Measurements from ENCODE around the gene FRMD4B. TPM values are rescaled to one million over a fixed set of nuclear protein-coding genes. Genes with fewer than 3 reads are reported as not detected.

The FRMD4B gene
- total RNA-seq, 1 experiment from 2014 or later: 1.8 TPM

DNA sequence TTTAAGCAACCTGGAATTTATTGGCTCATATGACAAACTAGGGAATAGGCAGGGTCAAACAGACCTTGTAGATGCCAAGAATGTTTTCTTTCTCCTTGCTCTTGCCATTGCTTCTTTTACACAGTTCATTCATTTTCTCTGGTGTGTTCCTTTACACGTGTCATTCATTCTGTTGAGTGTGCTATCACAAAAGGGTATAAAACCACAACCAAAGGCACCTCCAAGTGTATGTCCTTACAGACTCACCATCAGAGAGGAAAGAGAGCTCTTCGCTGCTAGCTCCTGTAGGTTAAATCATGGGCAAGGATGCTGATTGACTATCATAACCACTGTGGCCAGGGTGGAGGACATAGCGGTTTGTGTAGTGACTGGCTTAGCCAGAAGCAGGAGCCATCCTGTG lies 19.2 kb upstream of the FRMD4B start:
- no peak for DNase-seq (ENCODE audit: low read depth)

DNA sequence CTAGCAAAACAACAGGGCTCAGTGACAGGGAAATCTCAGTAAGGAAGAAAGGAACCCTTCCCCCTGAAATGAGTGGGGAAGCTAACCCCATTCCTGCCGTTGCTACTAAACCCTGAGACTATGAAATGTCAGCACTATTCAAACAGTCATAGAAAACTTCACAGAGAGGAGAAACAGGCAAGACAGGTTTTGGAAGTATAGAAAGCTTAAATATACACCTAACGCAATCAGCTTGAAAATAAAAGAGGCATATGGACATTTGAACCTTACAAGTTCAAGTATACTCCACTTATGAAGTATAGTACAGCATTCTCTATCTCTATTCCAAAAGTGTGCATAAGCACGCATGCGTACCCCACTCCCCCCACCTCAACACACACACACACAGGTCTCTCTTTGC lies 17.6 kb upstream of the FRMD4B start:
- no peak for DNase-seq (ENCODE audit: low read depth)

DNA sequence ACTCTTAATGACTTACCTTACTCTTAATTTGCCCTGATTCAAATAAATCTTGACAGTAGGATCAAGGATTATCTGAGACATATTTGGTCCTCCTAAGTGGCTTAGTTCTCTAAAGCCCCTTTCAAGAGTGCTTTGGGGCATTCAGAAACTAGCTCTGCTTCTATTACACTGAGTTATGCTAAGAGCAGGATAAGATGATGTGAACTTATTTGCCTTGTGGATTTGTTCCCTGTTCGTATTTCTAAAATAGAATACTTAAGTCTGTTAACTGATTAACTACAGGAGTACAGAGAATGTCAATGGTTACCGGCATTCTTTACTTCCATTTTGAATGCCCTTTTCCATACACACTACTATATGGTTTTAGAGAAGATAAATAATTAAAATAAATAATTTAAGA lies 14.8 kb upstream of the FRMD4B start:
- DNase-seq (ENCODE audit: low read depth): no peak

DNA sequence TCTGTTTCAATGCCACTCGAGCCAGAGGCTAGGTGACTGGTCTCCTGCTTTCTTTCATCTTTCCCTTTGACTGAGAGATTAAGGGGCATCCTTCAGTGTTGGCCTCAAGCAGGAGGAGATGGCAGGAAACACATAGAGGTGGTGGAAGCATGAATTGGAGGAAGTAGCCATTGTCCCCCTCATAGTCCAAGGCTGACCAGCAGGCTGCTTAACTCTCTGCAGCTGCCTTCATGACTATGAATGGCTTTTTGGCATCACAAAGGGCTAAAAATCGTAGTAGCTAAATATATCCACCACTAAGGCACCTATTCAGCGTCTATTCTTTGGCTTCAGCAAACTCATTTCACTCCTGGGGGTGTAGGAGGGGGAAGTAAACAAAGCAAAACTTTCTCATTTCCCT lies 7.0 kb upstream of the FRMD4B start:
- DNase-seq (ENCODE audit: low read depth): no peak

DNA sequence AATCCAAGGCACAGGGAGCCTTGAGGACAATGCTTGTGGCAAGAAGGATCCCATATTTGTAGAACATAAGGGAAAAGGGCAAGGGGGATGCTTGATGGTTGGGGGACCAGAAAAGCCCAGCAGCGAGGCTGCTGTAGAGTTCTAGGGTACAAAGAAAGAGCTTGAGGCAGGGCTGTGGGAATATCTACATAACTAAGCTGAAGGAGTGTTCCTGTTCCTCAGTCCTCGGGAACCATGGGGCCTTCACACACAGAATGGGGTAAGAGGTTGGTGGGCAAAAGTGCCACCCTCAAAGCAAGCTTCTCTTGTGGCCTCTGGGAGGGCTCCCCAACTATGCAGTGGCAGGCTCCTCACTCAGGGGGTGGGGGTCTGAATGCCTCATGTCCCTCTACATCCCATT lies 6.5 kb upstream of the FRMD4B start:
- DNase-seq (ENCODE audit: low read depth): no peak

DNA sequence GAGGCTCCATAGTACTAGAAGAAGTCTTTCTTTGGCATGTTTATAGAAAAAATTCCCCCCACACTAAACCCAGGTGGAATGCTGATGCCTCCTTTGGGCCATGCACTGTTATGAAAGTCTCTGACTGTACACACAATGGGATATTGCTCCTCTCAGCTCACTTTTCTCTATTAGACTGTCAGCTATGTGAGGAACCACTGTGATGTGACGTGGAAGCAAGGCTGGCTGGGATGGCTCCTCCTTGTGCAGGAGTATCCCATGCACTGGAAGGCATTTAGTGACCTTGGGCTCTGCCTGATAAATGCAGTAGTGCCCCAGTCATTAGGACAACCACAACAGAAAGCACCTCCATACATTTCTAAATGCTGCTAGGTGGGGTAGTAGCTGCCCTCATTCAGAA lies 5.7 kb upstream of the FRMD4B start:
- DNase-seq (ENCODE audit: low read depth): no peak

DNA sequence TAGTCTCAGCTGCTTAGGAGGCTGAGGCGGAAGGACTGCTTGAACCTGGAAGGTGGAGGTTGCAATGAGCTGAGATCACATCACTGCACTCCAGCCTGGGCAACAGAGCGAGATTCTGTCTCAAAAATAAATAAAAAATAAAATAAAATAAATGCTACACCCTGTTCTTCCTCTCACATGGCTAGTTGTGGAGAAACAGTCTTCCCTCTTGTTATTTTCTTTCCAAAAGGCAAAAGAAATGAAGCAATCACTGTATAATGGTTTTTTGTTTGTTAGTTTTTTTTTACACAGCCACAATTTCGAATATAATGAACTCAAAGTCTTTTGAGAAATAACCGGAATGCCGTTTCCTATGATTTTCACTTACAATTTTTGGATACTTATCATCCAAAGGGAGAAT lies 4.9 kb upstream of the FRMD4B start:
- no peak for DNase-seq (ENCODE audit: low read depth)

DNA sequence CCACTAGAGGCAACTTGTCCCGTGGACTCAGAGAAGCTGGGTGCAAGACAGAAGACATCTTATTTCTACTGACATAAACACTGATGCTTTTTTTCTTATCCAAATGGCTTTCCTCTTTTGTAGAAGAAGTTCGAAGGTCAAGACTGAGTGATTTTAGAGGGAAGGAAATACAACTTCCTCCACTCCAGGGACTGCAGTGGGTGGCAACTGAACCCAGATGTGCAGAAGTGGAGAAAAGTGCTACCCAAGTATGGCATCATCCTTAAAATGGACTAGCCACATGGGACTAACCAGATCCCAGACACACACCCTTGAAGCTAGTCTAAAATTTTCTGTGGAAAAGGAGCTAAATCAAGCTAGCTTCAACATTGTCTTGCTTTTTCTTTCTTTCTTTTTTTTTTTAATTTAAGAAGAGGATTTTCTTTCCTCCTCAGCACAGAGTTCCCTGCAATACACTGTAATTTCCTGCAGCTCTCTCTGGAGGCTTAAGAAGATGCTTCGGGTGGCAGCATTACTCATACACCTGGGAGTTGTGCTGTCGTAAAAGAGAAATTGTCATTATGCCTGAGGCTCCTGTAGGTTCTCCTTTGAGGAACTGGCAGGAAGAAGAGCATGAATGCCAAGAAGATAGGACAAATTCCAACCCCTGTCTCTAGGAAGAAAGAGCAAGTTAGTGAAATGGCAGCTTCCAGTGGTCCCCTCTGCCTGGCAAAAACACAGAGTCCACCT lies 3.8 kb upstream of the FRMD4B start:
- no peak for DNase-seq (ENCODE audit: low read depth)

DNA sequence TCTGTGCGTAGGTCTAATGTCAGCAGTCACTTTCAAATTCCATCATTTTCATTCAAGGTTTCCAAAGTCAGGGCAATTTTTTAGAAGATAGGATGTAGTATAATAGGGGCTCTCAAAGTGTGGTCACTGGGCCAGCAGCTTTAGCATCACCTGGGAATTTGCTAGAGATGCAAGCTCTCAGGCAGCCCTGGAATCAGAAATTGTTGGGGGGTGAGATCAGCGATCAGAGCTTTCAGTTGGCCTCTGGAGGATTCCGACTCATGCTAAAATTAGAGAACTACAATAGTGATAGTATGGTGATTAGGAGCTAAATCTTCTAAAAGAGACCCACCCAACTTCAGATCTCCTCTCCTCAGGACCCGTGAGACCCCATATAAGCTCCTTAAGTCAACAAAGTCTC lies 2.4 kb upstream of the FRMD4B start:
- no peak for DNase-seq (ENCODE audit: low read depth)

DNA sequence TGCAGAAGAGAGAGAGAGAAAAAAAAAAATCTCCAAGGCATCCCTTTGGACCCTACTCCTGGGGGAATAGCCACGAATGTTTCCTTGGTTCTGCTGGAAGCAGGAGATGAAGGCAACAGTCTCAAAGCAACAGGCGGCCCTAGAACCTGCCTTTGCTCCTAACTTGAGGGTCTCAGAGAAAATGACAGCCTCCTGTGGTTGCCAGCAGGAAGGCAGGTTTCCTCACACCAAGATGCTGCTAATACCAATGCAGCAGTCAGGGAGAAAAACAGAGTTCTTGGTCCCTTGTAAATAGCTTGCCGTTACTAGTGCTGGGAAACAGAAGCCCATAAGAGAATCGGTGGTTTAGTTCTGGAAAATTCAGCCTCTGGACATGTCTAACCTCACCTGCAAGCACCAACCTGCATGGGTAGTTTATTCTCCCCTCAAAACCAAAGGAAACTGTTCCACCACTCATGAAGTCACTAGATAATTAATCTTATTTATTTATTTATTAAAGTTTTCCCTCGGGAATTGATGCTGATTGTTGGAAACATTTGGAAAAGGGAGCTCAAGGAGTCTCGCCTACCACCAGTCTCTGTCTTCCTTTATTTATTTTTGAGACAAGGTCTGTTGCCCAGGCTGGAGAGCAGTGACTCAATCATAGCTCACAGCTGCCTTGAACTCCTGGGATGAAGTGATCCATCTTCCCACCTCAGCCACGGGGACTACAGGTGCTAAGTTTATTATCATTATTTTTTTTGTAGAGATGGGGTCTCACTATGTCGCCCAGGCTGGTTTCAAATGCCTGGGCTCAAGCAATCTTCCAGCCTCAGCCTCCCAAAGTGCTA lies 883 bp upstream of the FRMD4B start:
- DNase-seq (ENCODE audit: low read depth): no peak

DNA sequence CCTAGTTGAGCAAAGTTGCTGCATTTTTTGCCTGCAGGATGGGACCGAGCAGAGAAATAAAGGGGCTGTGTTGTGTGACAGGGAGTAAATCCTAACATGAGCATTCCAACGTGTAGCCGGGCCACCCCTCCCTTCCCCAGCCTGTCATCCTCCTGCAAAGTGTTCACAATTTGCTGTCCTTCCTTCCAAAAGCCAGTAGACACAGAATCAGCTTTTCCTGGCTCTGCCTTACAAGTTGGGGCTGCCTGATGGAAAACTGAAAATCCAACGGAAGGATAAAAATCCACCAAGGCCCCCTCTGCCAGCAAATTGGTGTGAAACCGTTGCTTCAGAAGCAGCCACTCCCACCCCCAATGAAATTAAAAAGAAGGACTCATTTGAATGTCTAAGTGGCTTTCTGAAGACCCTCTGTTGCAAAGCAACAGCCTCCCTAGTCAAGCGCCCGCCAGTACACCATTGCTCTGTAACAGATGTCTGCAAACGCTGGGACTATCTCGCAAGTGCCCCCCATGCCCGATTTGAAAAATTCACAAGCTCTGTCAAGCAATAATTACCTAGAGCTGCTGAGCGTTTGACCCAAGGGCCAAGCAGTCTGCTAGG lies 665 bp downstream of the FRMD4B start:
- DNase-seq (ENCODE audit: low read depth): no peak

DNA sequence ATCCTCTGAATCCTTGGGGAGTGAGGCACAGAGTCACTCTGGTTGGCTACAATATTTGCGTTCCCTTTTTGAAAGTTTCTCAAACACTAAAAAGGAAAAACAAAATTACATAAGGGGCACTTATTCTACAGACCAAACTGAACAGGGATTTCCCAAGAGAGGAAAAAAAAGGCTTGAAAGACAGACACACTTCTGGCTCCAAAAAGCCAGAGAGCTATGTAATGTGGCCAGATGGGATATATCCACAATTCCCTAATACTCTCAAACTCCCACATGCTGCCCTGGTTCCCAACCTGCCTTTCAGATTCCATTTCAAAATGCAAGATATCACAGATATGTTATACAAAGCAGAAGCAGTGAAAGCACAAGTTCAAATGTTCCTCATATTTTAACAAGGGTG lies 1.6 kb downstream of the FRMD4B start:
- DNase-seq (ENCODE audit: low read depth): no peak

DNA sequence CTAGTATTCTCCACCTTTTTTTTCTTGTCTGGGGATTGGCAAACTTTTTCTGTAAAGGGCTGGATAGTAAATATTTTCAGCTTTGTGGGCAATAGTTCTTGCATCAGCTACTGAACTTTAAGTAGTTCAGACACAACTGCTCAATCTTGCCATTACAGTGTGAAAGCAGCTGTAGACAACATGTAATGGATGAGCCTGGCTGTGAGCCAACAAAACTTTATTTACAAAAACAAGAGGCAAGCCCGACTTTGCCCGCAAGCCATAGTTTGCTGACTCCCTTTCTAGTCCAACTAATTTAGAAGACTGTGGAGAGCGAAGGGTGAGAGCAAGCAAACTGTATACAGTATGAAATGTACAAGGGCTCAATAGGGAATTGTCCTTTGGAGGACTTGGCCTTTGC lies 6.2 kb downstream of the FRMD4B start:
- no peak for DNase-seq (ENCODE audit: low read depth)

DNA sequence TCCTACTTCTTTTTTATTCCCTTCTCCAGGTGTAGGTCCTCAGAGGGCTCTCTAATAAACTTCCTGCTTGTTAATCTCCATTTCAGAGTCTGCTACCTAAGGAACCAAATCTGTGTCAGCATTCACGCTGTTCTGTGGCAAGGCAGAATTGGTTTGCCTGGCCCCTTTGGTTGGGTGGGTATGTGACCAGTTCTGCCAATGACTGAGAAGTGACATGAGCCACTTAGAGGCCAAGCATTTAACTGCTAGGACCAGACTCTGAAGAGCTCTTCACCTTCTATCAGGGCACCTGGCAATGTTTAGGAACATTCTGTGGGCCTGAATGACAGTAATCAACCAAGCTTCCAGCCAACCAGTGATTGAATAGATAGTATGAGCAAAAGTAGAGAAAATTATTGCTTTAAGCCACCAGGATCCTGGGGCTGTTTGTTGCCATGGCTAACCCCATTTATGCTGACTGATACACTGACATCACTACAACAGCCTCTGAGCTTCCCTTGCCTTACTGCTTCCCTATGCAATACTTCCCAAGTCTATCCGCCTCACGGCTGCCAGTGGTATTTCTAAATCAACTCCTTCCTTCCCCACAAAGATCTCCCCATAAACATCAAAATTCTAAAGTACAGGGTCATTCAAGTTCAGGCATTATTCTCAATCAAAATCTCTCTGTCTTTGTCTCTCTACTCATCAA lies 7.6 kb downstream of the FRMD4B start:
- no peak for DNase-seq (ENCODE audit: low read depth)

DNA sequence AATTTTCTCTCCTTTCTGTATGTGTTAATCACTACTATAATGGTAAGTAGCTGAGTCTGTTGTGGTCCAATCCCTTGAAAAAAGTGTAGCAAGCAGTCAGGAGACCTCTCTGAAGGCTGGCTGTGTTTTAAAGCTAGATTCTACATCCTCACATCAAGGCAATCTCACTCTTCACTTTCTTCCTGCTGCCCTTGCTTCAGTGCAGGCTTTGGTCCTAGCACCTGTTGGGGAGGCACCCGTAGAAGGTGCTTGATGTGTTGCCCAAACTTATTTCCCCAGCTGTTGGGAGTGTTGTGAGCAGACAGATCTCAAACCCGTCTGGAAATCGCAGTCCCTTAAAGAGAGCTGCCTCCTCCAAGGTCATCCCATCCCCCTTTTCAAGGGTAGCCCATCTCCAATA lies 8.6 kb downstream of the FRMD4B start:
- DNase-seq (ENCODE audit: low read depth): no peak

DNA sequence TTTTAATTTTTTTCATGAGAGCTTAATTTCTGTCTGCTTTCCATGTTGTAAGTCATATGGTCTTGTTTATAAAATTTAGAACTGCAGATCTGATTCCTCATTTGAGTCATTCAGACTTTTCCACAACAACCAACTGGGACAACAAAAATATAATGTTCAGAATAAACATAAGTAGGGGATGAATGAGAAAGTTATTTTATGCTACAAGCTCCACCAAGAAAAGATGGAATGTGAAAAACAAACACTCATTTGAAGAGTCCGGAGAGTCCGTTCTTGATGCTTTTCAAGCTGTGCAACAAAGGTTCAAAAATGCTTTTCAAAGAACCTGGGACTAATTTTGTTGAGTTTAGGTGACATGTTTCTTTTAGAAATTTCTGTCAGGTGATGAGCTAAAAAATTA lies 9.2 kb downstream of the FRMD4B start:
- no peak for DNase-seq (ENCODE audit: low read depth)

DNA sequence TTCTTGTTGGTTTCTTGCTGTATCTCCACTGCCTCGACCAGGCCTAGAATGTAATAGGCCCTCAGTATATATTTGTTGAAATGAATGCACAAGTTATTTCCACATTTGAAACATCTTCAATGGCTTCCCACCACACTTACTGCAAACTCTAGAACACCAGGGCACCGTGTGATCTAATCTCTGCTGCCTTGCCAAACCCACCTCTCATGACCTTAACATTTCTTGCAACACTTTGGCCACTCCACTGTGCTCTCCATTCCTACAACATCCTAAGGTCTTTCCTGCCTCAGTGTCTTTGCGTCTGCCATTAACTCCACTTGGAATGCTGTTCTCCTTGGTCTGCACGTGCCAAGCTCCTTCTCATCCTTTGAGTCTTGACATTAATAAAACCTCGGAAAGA lies 14.1 kb downstream of the FRMD4B start:
- no peak for DNase-seq (ENCODE audit: low read depth)

DNA sequence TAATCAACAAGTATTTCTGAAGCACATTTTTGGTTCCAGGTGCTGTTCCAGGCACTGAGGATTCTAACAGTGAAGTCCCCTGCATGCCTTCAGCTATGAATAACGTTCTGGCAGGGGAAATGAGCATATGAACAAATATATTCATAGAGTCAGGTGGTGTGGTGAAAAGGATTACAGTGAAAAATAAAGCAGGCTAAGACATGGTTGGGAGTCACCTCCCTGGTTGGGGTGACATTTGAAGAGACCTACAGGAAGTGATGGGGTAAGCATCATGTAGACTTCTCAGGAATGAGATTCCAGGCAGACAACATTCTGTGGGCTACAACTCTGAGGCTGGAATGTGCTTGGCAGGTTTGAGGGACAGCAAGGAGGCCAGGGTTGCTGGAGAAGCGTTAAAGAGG lies 15.0 kb downstream of the FRMD4B start:
- DNase-seq (ENCODE audit: low read depth): no peak

DNA sequence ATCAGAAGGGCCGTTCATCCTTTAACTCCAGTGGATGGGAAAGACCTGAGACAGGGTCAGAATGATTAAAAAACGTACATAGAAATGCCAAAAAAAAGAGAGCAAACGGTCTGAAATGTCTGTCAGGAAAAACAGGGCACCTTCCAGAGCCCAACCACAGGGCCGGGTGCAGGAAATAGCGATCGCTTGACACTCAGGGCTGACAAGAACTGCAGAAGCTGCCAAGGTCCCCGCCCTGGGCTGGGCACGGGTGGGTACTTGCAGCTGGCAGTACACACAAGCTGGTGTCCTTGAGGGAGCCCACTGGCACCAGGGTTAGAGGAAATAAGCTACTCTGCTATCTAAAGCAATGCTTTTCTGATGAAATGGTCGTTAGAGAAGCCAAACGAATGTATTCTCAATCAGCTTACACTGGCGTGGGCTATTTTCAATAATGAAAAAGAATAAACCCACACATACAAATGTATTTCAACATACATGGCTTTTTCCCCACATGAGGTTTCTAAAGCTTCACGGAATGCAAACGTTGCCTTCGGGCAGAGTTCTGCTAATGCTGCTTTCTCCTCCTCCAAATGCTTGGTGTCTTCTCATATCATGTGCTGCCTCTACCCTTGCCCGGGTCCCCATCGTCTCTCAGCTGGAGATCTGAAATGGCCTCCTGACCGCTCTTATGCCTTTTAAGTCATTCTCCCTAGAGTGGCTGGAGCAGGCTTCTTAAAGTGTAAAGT lies 15.6 kb downstream of the FRMD4B start:
- peak; percentile 41 for DNase-seq (ENCODE audit: low read depth)

DNA sequence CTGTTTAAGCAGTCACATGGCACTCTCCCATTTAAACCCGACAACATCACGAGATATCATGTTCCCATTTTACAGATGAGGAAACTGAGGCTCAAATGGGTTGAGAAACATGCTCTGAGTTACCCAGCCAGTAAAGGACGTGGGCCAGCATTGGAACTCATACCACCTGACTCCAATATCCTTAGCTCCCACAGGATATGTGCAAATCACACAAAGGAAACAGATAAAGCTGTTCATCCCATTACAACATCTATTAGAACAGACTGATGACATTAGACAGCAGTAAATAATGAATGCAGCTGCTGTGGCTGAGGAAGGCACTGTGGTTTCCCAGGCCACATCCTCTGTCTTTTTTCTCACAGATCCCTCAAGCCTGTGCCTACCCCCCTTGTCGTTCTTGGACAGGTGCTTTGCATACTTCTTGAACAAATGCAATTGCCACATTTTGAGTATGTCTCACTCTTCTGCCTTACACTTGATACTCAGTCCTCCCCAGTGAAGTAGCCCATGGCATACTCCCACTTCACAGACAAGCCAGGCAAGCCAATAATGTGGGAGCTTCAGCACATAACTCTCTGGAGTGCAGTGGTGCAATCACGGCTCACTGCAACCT lies 17.7 kb downstream of the FRMD4B start:
- DNase-seq (ENCODE audit: low read depth): no peak

DNA sequence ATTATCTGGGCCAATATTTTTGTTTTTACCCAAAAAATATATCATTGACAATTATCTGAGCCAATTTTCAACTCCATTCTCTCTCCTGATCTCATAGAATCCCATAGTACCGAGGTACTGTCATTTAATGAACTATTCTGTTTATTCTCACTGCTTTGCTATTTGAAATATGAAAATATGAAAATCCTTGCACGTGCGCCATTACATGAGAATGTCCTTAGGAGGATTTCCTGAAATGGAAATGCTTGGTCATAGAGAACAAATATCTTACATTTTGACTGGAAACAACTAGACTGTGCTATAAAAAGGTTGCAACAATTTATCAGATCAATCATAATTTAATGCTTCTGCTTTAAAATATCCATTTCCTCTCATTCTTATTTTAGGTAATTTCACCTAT lies 18.3 kb downstream of the FRMD4B start:
- DNase-seq (ENCODE audit: low read depth): no peak
